NT2/D1 (cell line): ENCODE data around the gene PTPN23.

Experiments
- SUZ12 ChIP-seq: IDR thresholded peaks from 2 replicates; pipeline ENCODE4 v1.6.1; 2011; ENCODE audit not compliant: insufficient read length, insufficient read depth; ENCODE audit errors: extremely low read depth
- YY1 ChIP-seq: IDR thresholded peaks from 2 replicates; pipeline ENCODE4 v1.6.1; 2011; ENCODE audit not compliant: insufficient read length, insufficient read depth
- ZNF274 ChIP-seq: IDR thresholded peaks from 2 replicates; pipeline ENCODE4 v1.6.1; 2011; ENCODE audit warnings: mild to moderate bottlenecking, low read depth, low read length

GRCh38 chr3:47347217-47347801 is 33.5 kb upstream of the PTPN23 start:
- TF ChIP-seq ZNF274 (no peak), SUZ12 (no peak), YY1 (no peak)
